HG02571 (cell line): ENCODE measurements around the gene TEC.
A peak's percentile ranks its signal among the peaks of the same experiment; 100 is the strongest.
"Not testable (repeated sequence)": the region's sequence is repeated elsewhere in the genome, so short reads cannot be mapped to it uniquely, and the experiment has no call there.

Experiments used
- ATAC-seq: cut with Tn5 transposase; IDR thresholded peaks from one replicate; pipeline ENCODE4 v1.9.1; 2021; ENCODE audit warnings: mild to moderate bottlenecking, moderate library complexity; ENCODE audit not compliant: unreplicated experiment

TEC gene

GRCh38 chr4:48268956-48269860 is at the start of gene TEC:
TSS of gene TEC (minus strand) at chr4:48269838. CDS start at chr4:48228614, 41,224 bp downstream.
- peak; percentile 28 for ATAC-seq

GRCh38 chr4:48315728-48316630 is 46.3 kb upstream of the TEC start:
- peak; percentile 81 for ATAC-seq

- ATAC-seq = not testable (repeated sequence)
These were observed 45.1 kb upstream of the TEC start for GRCh38 chr4:48314746-48315145.

- no peak for ATAC-seq
These were observed 42.3 kb upstream of the TEC start for GRCh38 chr4:48311896-48312295.

GRCh38 chr4:48308901-48309300 is 39.3 kb upstream of the TEC start:
- no peak for ATAC-seq

- no peak for ATAC-seq
These were observed 37.9 kb upstream of the TEC start for GRCh38 chr4:48307528-48307927.

- ATAC-seq = no peak
These were observed 35.9 kb upstream of the TEC start for GRCh38 chr4:48305508-48305907.

- no peak for ATAC-seq
These were observed 30.4 kb upstream of the TEC start for GRCh38 chr4:48300004-48300403.

GRCh38 chr4:48299560-48299959 is 29.9 kb upstream of the TEC start:
- no peak for ATAC-seq

DNA sequence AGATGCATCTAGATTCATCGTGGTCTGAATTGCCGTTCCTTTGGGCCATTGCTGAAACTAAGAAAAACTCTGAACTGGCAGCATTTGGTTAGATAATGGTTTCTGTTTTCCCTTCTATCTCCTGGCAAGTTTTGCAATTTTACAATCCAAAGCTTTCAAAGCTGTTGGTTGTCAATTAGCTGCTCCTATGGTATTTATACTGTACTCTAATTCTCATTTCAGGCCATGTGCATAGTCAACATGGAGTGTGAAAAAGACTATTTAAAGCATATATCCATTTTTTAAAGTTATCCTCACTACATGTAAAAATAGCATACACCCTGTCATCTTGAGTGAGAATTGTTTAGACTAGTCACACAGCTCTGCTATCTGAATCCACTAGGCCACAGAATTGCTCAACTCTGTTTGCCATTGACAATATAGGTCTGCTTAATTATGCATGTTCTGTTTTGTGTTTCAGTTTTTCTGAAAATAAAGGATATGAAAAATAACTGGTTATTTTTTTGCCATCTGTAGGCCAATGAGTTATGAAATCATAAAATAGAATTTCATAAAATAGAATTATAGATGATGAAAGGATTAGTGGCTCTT is 27.7 kb upstream of the TEC start:
- ATAC-seq = no peak

- no peak for ATAC-seq
These were observed 26.7 kb upstream of the TEC start for GRCh38 chr4:48296365-48296764.

DNA sequence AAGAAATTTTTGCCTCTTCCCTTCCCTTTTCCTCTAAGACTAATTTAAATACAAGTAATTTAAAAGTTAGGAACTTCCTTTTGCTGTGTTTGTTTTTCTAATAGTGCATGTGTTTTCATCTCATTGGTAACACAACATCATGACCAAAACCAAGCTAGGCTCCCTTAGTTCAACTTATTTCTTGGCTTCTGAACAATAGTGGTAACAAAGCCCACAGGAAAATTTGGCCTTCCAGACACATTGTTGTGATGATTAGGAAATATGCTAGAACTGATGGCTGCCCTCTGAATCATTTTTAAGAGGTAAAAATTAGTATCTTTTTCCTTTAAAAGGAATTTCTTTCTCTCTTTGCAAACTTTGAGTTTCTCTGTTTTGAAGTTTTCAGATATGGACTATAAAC is 25.5 kb upstream of the TEC start:
- no peak for ATAC-seq

DNA sequence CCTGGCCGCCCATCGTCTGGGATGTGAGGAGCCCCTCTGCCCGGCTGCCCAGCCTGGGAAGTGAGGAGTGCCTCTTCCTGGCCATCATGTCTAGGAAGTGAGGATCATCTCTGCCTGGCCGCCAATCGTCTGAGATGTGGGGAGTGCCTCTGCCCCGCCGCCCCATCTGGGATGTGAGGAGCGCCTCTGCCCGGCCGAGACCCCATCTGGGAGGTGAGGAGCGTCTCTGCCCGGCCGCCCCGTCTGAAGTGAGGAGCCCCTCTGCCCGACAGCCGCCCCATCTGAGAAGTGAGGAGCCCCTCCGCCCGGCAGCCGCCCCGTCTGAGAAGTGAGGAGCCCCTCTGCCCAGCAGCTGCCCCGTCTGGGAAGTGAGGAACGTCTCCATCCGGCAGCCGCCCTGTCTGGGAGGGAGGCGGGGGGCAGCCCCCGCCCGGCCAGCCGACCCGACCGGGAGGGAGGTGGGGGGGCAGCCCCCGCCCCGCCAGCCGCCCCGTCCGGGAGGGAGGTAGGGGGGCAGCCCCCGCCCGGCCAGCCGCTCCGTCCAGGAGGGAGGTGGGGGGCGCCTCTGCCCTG is 22.7 kb upstream of the TEC start:
- not testable (repeated sequence) for ATAC-seq

- no peak for ATAC-seq
These were observed 20.6 kb upstream of the TEC start for GRCh38 chr4:48290146-48290772.

DNA sequence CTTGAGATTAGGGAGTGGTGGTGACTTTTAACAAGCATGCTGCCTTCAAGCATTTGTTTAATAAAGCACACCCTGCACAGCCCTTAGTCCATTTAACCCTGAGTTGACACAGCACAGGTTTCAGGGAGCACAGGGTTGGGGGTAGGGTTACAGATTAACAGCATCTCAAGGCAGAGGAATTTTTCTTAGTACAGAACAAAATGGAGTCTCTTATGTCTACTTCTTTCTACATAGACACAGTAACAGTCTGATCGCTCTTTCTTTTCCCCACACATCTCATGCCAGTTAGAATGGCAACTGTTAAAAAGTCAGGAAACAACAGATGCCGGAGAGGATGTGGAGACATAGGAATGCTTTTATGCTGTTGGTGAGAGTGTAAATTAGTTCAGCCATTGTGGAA is 16.4 kb upstream of the TEC start:
- not testable (repeated sequence) for ATAC-seq

- not testable (repeated sequence) for ATAC-seq
These were observed 16.0 kb upstream of the TEC start for GRCh38 chr4:48285640-48286039.

- no peak for ATAC-seq
These were observed 6.0 kb upstream of the TEC start for GRCh38 chr4:48275686-48276085.

- no peak for ATAC-seq
These were observed 5.6 kb upstream of the TEC start for GRCh38 chr4:48275247-48275646.

- ATAC-seq = no peak
These were observed 2.0 kb upstream of the TEC start for GRCh38 chr4:48271626-48272025.

DNA sequence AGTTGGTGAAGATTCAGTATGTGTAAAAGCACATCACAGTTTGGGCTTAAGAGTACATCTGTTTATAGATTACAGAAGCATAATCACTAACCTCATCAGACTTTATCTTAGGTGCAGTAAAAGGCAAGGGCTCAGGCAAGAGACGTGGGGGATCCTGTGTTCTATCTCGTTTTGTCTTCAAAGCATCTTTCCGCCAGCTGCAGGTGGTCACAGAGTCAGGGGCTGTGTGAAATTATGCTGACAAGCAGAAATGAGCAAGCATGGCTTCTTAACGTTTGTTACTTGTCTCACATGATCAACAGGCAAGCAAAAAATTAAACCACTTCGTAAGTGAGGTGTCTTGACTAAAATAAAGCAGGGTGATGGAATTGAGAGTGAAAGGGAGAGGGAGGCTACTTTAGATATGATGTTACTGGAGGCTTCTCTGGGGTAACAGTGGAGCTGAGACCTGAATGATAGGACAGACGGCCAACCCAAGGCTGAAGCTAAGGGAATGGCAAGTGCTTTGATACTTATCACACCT is 1.4 kb upstream of the TEC start:
- ATAC-seq = no peak
